ENCODE measurements around the gene RBMS3. TPM values are rescaled to one million over a fixed set of nuclear protein-coding genes. Genes with fewer than 3 reads are reported as not detected.

RBMS3 gene
- total RNA-seq, 1 donor from 2014 or later = 65.1 TPM

- Mint-ChIP-seq H3K36me3 (ENCODE audit: unreplicated experiment) (no peaks in the 10 kb centered on the region), H3K27me3 (ENCODE audit: unreplicated experiment) (no peaks in the 10 kb centered on the region), H3K9me3 (ENCODE audit: unreplicated experiment) (peaks cover 2% of the 10 kb centered on the region), H3K4me1 (ENCODE audit: low read depth, unreplicated experiment) (peaks cover 8% of the 10 kb centered on the region), H3K4me3 (ENCODE audit: unreplicated experiment) (no peak overlapping the region), H3K27ac (ENCODE audit: unreplicated experiment) (no peak overlapping the region)
- TF ChIP-seq CTCF (IDR thresholded peaks at IDR 0.05; ENCODE audit: partially characterized antibody, unreplicated experiment) = no peak
- no peak for DNase-seq
These were observed 464.5 kb downstream of the RBMS3 start for GRCh38 chr3:29745232-29745870.

- H3K27me3 Mint-ChIP-seq (ENCODE audit: unreplicated experiment) = no peaks in the 10 kb centered on the region
- TF ChIP-seq CTCF (IDR thresholded peaks at IDR 0.05; ENCODE audit: partially characterized antibody, unreplicated experiment) = no peak
- DNase-seq = no peak
- H3K9me3 Mint-ChIP-seq (ENCODE audit: unreplicated experiment) = peaks cover 2% of the 10 kb centered on the region
- H3K4me3 Mint-ChIP-seq (ENCODE audit: unreplicated experiment) = no peak overlapping the region
- H3K4me1 Mint-ChIP-seq (ENCODE audit: low read depth, unreplicated experiment) = peaks cover 6% of the 10 kb centered on the region
- H3K36me3 Mint-ChIP-seq (ENCODE audit: unreplicated experiment) = no peaks in the 10 kb centered on the region
- H3K27ac Mint-ChIP-seq (ENCODE audit: unreplicated experiment) = no peak overlapping the region
These were observed 465.4 kb downstream of the RBMS3 start for GRCh38 chr3:29746163-29746760.

GRCh38 chr3:29747991-29748390 is 467.1 kb downstream of the RBMS3 start:
- no peaks in the 10 kb centered on the region for H3K9me3 Mint-ChIP-seq (ENCODE audit: unreplicated experiment)
- H3K27me3 Mint-ChIP-seq (ENCODE audit: unreplicated experiment) = no peaks in the 10 kb centered on the region
- H3K27ac Mint-ChIP-seq (ENCODE audit: unreplicated experiment) = no peak overlapping the region
- peaks cover 5% of the 10 kb centered on the region for H3K4me1 Mint-ChIP-seq (ENCODE audit: low read depth, unreplicated experiment)
- no peak overlapping the region for H3K4me3 Mint-ChIP-seq (ENCODE audit: unreplicated experiment)
- TF ChIP-seq CTCF (IDR thresholded peaks at IDR 0.05; ENCODE audit: partially characterized antibody, unreplicated experiment) = no peak
- H3K36me3 Mint-ChIP-seq (ENCODE audit: unreplicated experiment) = no peaks in the 10 kb centered on the region
- no peak for DNase-seq

GRCh38 chr3:29751647-29752314 is 470.9 kb downstream of the RBMS3 start:
- H3K4me1 Mint-ChIP-seq (ENCODE audit: low read depth, unreplicated experiment) = no peaks in the 10 kb centered on the region
- H3K27me3 Mint-ChIP-seq (ENCODE audit: unreplicated experiment) = no peaks in the 10 kb centered on the region
- no peak for DNase-seq
- TF ChIP-seq CTCF (IDR thresholded peaks at IDR 0.05; ENCODE audit: partially characterized antibody, unreplicated experiment) = no peak
- H3K27ac Mint-ChIP-seq (ENCODE audit: unreplicated experiment) = no peak overlapping the region
- H3K4me3 Mint-ChIP-seq (ENCODE audit: unreplicated experiment) = no peak overlapping the region
- no peaks in the 10 kb centered on the region for H3K36me3 Mint-ChIP-seq (ENCODE audit: unreplicated experiment)
- H3K9me3 Mint-ChIP-seq (ENCODE audit: unreplicated experiment) = no peaks in the 10 kb centered on the region

- Mint-ChIP-seq H3K4me3 (ENCODE audit: unreplicated experiment) (no peak overlapping the region), H3K4me1 (ENCODE audit: low read depth, unreplicated experiment) (peaks cover 11% of the 10 kb centered on the region), H3K27ac (ENCODE audit: unreplicated experiment) (no peak overlapping the region), H3K36me3 (ENCODE audit: unreplicated experiment) (no peaks in the 10 kb centered on the region), H3K27me3 (ENCODE audit: unreplicated experiment) (no peaks in the 10 kb centered on the region), H3K9me3 (ENCODE audit: unreplicated experiment) (no peaks in the 10 kb centered on the region)
- no peak for TF ChIP-seq CTCF (IDR thresholded peaks at IDR 0.05; ENCODE audit: partially characterized antibody, unreplicated experiment)
- no peak for DNase-seq
These were observed 473.5 kb downstream of the RBMS3 start for GRCh38 chr3:29754346-29754745.
